HG03521 (cell line): ENCODE measurements around the gene RNF208.
"Not testable (repeated sequence)": the region's sequence is repeated elsewhere in the genome, so short reads cannot be mapped to it uniquely, and the experiment has no call there.

Experiments
- ATAC-seq: cut with Tn5 transposase; IDR thresholded peaks from one replicate; pipeline ENCODE4 v1.9.1; 2021; ENCODE audit warnings: mild to moderate bottlenecking, moderate library complexity; ENCODE audit not compliant: unreplicated experiment

RNF208 gene

GRCh38 chr9:137222190-137223077 is at the start of gene RNF208:
RNF208 (minus strand) TSS chr9:137222240; CDS start chr9:137221212, 1,028 bp downstream.
- no peak for ATAC-seq

- ATAC-seq: no peak
Observed at GRCh38 chr9:137271696-137272076, 49.6 kb upstream of the RNF208 start.

GRCh38 chr9:137270929-137271695 is 49.1 kb upstream of the RNF208 start:
- ATAC-seq: no peak

GRCh38 chr9:137269231-137269772 is 47.3 kb upstream of the RNF208 start:
- no peak for ATAC-seq

- no peak for ATAC-seq
Observed at GRCh38 chr9:137268538-137269201, 46.6 kb upstream of the RNF208 start.

- no peak for ATAC-seq
Observed at GRCh38 chr9:137267933-137268355, 45.9 kb upstream of the RNF208 start.

GRCh38 chr9:137266585-137267453 is 44.8 kb upstream of the RNF208 start:
- no peak for ATAC-seq

GRCh38 chr9:137266162-137266527 is 44.1 kb upstream of the RNF208 start:
- no peak for ATAC-seq

- ATAC-seq: no peak
Observed at GRCh38 chr9:137265496-137266161, 43.6 kb upstream of the RNF208 start.

GRCh38 chr9:137264067-137264466 is 42.0 kb upstream of the RNF208 start:
- ATAC-seq: no peak

- ATAC-seq: no peak
Observed at GRCh38 chr9:137263506-137263905, 41.5 kb upstream of the RNF208 start.

GRCh38 chr9:137262909-137263285 is 40.9 kb upstream of the RNF208 start:
- ATAC-seq: no peak

GRCh38 chr9:137262173-137262908 is 40.3 kb upstream of the RNF208 start:
- not testable (repeated sequence) for ATAC-seq

- no peak for ATAC-seq
Observed at GRCh38 chr9:137256856-137257255, 34.8 kb upstream of the RNF208 start.

- ATAC-seq: no peak
Observed at GRCh38 chr9:137256362-137256761, 34.3 kb upstream of the RNF208 start.

- ATAC-seq: peak; percentile 1
Observed at GRCh38 chr9:137255448-137256114, 33.5 kb upstream of the RNF208 start.

- peak; percentile 83 for ATAC-seq
Observed at GRCh38 chr9:137254624-137255447, 32.8 kb upstream of the RNF208 start, which contains the start of gene NELFB. NELFB (plus strand) TSS chr9:137255327.
